ES-I3 (cell line): ENCODE results near the gene RAPGEF5.

ENCODE experiments used
- H3K36me3 ChIP-seq: 2 replicates; pipeline ENCODE4 v1.6.1; 2013; ENCODE audit warnings: mild to moderate bottlenecking, low read length, control low read depth, moderate library complexity; ENCODE audit not compliant: insufficient read depth
- H3K4me1 ChIP-seq: 2 replicates; pipeline ENCODE4 v1.6.1; 2013; ENCODE audit warnings: mild to moderate bottlenecking, control low read depth, low read length; ENCODE audit not compliant: insufficient read depth
- H3K9ac ChIP-seq: 2 replicates; pipeline ENCODE4 v1.6.1; 2013; ENCODE audit warnings: low read depth, mild to moderate bottlenecking, low read length, moderate library complexity
- H3K9me3 ChIP-seq: 2 replicates; pipeline ENCODE4 v1.6.1; 2013; ENCODE audit warnings: mild to moderate bottlenecking, low read length, moderate library complexity; ENCODE audit not compliant: control insufficient read depth, insufficient read depth

RAPGEF5 gene

DNA sequence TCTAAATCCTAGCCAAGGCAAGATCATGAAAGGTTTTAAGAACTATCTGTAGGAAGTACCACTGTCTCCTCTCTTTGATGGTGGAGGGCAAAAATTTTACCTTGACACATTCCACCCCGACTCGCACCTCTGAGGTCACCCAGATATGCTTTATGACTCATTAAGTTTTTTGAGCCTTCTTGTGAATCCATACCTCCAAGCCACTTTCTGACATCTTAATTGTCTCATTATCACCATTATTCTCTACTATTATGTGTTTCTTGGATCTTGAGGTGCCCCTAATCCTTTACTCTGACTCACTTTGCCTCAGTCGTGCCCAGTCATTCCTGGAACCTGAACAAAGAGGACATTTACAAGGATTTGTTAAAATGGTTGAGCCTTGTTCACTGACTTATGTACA is 146.6 kb downstream of the RAPGEF5 start:
- H3K9me3 ChIP-seq = no peaks in the 10 kb centered on the region
- H3K9ac ChIP-seq = no peak overlapping the region
- no peaks in the 10 kb centered on the region for H3K36me3 ChIP-seq
- no peaks in the 10 kb centered on the region; the same call in 1 of the 2 replicates for H3K4me1 ChIP-seq

DNA sequence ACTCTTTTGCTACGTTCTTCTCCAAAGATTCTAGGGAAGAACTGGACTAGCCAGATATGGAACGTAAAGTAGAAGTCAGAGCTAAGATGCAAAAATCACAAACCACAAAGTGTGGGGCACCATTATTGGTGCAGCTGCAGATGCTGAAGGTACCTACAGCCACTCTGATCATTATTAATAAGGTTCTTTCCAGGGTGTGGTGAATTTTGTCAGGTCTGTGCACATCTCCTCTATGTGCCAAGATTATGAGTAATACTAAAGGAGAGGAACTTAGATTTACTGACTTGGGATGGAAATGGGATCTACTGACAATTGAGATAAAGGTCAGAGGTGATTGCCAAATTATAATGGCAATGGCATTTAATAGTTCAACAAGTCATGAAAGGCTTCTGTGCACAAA is 148.2 kb downstream of the RAPGEF5 start:
- Histone ChIP-seq H3K9me3 (no peaks in the 10 kb centered on the region), H3K36me3 (no peaks in the 10 kb centered on the region), H3K4me1 (no peaks in the 10 kb centered on the region), H3K9ac (no peak overlapping the region)

DNA sequence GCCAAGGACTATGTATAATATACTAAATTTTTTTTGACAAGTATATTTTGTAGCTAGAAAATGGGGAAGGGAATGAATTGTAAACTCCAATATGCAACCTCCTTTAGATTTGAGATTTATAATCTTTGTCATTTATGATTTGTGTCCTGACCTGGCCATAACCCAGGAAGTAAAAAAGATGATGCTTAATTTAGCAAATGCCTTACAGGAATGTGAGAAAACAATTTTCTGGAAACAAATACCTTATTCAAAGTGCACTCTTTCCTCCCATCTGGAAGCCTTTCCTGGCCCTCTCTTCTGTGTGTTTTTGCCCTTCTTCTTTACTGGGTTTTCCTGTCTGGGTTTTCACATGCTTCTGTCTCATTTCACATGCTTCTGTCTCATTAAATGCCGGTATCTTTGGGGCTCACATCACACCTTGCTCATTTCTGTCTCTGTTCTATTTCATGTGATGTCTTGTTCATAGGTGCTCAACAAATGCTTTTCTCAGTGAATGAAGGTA is 149.2 kb downstream of the RAPGEF5 start:
- H3K9ac ChIP-seq = no peak overlapping the region
- H3K9me3 ChIP-seq = no peaks in the 10 kb centered on the region
- H3K36me3 ChIP-seq = no peaks in the 10 kb centered on the region
- no peaks in the 10 kb centered on the region for H3K4me1 ChIP-seq

DNA sequence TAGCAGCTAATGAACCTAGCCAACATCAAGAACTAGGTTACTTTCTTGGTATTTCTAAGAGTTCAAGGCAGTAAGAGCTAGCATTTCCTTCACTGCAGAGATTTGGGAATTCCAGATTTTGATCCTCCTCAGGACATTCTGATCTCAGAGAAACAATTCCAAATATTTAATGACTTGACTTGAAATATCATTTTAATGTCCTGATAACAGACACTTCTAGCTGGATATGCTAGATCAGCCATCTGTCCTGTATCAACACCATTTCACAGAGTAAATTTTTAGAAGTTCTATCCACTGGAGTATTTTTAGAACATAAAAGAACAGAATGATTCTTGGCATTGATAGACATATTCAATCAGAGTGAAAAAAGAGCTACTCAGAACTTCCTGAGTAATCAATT is 151.3 kb downstream of the RAPGEF5 start:
- no peaks in the 10 kb centered on the region for H3K4me1 ChIP-seq
- no peak overlapping the region for H3K9ac ChIP-seq
- H3K9me3 ChIP-seq = no peaks in the 10 kb centered on the region
- H3K36me3 ChIP-seq = no peaks in the 10 kb centered on the region

DNA sequence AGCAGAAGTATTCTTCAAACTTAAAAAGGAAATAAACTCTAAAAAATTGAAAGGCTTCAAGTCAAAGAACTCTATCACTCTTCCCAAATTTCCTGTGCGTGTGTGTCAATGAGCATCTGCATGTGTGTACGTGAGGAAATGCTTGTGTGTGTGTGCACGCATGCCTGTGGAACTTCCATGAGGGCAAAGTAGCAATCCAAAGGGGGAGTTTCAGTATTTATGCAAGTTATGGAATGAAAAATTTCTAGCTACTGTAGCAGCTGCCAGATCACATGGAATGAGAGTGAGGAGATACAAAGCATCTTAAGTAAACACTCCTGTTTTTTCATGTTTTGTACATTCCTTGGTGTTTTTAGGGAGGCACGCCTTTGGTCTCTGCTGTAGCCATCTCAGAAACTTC is 152.6 kb downstream of the RAPGEF5 start:
- Histone ChIP-seq H3K4me1 (no peaks in the 10 kb centered on the region), H3K36me3 (no peaks in the 10 kb centered on the region), H3K9ac (no peak overlapping the region), H3K9me3 (no peaks in the 10 kb centered on the region)

DNA sequence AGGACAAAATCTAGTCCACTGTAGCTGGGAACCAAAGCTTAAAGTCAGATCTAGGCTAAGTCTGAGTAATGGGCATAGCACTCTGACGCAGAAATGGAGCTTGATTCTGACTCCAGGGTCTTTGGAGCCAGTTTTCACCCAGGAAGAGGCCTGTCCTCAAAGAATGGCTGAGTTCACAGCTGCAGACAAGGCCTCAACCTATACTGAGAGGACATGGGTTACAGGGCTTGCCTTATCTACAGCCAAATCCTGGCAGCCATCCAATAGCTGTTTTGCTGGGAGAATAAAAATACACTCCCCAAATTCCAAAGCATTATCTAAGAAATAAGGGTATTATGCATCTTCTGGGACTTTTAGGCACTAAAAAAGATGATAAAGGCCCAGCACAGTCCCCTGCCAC is 154.8 kb downstream of the RAPGEF5 start:
- H3K4me1 ChIP-seq = no peaks in the 10 kb centered on the region; the same call in 1 of the 2 replicates

DNA sequence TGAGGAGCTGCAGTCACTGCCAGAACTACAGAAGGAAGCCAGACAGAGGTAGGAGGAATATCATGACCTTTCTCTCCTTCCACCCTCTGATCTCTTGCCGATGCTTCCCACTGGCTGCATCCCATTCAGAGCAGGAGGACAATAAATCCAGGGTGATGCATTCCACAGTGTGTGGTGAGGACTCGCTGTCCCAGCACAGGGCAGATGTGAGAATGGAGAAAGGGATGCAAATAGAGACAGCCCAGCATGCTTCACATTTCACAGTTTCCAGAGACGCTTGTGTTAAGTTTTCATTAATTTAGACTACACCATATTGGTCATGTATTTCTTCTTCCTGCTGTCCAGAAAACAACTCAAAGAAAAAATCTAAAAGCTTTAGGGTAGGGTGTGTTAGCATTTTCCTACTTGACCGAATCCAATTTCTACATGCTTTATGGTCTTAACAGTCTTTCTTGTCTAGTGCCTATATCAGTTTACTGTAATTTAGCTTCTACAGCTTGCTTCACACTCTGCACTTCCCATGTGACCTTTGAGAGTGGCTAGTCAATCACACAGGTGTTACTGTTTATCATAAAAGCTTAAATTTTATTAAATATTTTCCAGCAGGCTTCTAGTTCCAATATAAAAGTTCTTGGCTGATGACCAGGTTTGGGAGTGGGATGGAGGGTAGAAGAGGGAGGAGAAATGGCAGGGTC is 155.6 kb downstream of the RAPGEF5 start:
- Histone ChIP-seq H3K9me3 (no peaks in the 10 kb centered on the region), H3K36me3 (no peaks in the 10 kb centered on the region), H3K9ac (no peak overlapping the region), H3K4me1 (no peaks in the 10 kb centered on the region; the same call in 1 of the 2 replicates)

More for the DNA sequence above, 154.8 kb downstream of the RAPGEF5 start:
- no peak overlapping the region for H3K9ac ChIP-seq
- no peaks in the 10 kb centered on the region for H3K36me3 ChIP-seq
- H3K9me3 ChIP-seq = no peaks in the 10 kb centered on the region

DNA sequence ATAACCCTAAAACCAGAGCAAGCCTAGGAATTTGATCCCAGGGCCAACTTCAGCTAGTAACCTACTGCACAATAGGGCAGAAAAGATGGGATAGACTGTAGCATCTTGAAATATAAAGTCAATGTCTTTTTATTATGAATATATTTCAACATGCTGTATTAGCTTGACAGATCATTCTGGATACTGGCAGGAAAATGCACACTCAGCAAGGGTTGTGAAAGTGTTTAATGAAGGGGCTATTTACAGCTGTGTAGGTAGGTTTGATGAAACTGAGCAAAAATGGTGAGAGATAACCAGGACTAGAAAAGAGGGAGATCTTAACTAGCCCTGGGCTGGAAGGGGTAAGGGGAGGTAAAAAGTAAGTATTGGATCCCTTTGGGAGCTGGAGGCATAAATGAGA is 156.2 kb downstream of the RAPGEF5 start:
- Histone ChIP-seq H3K9ac (no peak overlapping the region), H3K9me3 (no peaks in the 10 kb centered on the region), H3K4me1 (no peaks in the 10 kb centered on the region; the same call in 1 of the 2 replicates), H3K36me3 (no peaks in the 10 kb centered on the region)

DNA sequence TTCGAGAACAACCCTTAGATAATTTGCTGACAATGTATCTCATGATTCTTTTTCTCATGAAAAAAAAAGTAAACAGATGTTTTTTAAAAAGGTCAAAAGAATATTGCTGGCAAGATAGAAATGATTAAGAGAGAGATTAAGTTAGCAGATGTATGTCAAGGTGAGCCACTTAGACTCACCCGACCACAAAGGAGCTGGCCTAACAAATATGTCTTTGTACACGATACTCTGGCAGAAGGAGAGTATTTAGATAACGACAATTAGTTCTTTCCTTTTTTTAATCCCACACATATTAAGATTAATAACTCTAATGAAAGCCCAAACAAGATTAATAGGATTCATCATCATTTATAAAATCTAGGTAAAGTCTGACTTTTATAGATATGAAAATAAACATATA is 156.7 kb downstream of the RAPGEF5 start:
- no peaks in the 10 kb centered on the region for H3K36me3 ChIP-seq
- peaks cover 3% of the 10 kb centered on the region for H3K4me1 ChIP-seq
- H3K9ac ChIP-seq = no peak overlapping the region
- no peaks in the 10 kb centered on the region for H3K9me3 ChIP-seq

DNA sequence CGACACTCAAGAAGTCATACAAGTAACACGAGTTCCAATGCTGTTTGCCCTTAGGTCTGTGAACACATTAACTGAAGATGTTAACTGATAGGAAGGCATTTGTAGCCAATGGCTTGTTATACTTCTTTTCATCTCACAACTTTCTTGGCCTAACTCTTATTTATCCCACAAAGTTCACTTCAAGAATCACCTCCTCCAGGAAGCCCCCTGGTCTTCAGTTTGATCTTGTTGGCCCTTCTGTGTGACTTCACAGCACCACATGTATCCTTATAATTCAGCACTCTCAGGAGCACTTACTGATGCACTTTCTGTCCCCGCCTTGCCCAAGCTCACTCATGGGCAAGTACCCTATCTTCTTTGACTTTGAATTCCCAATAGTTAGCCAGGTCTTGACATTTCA is 159.6 kb downstream of the RAPGEF5 start:
- Histone ChIP-seq H3K36me3 (no peaks in the 10 kb centered on the region), H3K4me1 (peaks cover 17% of the 10 kb centered on the region), H3K9ac (no peak overlapping the region), H3K9me3 (no peaks in the 10 kb centered on the region)

DNA sequence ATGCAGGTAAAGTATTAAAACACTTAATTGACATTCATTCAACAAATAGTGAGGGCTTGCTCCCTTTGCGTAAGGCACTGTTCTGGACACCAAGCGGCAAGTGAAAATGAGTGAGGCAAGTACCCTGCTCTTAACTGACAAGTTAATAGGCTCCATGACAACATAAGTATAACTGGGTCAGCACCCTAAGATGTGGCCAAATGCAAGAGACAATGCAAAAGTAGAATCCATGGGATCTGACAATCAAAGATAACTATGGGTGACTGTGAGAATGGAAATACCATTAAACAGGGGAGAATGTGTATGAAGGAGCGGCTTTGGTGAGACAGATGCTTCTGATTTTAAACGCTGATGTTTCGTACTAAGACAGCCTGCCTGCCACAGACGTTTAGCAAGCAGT is 160.5 kb downstream of the RAPGEF5 start:
- H3K36me3 ChIP-seq = no peaks in the 10 kb centered on the region
- H3K4me1 ChIP-seq = peaks cover 20% of the 10 kb centered on the region
- no peak overlapping the region for H3K9ac ChIP-seq
- H3K9me3 ChIP-seq = no peaks in the 10 kb centered on the region

DNA sequence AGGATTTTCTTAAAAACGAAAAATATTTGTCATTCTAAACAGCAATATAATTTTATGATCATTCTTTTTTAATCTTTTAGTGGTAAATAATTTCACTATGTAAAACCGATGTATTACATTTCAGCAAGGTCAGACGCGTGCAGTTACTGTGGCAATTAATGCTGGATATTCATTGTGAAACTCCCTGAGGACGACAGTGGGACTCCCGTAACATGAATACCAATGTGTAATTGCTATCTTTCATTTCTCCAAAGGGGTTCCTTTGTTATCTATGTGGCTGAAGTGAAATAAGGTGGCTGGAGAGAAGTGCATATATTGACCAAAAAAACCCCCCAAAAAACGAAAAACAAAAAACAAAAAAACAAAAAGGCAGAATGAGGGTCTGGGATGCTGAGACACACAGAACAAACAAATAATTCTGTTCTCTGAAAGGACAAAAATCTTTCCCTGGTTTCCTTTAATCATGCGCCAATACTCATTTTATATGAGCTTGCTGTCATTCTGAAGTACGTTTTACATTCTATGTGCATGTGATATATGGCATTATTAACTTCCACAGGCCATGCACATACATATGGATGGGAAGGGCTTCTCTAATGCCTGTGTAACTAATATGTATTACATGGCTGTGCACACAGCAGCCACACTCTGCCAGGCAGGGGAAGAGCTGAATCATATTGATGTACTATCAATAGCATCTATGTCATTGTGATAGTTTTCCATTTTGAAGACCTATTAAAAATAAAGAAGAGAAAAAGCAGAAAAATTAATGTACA is 161.4 kb downstream of the RAPGEF5 start:
- Histone ChIP-seq H3K4me1 (peaks cover 20% of the 10 kb centered on the region), H3K36me3 (no peaks in the 10 kb centered on the region)

DNA sequence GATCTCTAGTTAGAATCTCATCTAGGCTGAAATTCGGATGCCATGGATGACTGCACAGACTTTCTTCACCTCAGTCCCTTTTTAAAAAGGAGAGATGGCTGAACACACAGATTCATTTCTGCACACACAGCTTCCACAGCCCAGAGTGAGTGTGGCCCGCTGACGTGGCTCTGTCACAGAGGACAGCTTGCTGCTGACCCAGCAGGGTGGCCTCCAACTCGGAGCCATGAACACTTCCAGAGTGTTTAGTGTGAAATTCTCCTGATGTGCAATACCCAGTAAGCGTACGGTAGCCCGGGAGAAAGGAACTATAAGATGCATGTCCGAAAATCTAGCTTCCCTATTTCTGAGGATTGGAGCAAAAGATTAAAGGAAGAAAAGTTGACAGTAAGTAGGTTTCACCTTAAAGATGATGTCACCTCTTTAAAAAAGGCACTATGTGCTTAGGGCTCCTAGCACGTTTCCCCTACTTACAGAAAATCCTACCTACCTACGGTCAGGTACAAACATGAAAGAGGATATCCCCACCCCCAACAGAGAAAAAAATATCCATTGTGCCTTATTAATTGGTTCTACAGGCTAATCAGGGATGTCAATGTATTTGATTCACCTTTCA is 162.2 kb downstream of the RAPGEF5 start:
- Histone ChIP-seq H3K4me1 (peaks cover 22% of the 10 kb centered on the region), H3K9ac (no peak overlapping the region), H3K9me3 (no peaks in the 10 kb centered on the region), H3K36me3 (no peaks in the 10 kb centered on the region)

More for the DNA sequence above, 161.4 kb downstream of the RAPGEF5 start:
- H3K9me3 ChIP-seq = no peaks in the 10 kb centered on the region
- no peak overlapping the region for H3K9ac ChIP-seq

DNA sequence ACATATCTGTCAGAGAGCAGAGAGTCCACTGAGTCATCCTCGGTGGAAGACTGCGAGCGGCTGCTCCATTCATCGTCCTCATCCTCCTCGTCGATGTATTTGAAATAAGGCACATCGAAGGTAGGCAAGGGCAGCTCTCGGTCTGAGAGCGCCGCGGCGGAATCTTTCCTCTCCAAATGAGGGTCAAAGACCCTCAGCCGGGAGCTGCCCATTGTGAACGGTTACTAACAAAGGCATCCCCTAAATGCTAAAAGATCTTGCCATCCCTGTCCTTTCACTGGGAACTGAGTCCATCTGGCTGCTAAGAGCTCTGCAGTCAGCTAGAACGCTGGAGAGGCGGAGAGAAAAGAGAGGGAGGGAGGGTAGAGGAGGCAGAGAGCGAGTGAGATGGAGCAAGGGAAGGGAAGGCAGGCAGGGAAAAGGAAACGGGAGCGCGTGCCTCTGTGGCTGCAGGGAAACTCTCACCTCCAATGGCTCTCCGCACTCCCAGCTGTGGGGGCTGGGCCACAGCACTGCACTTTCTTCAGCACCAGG is 163.4 kb downstream of the RAPGEF5 start:
- Histone ChIP-seq H3K36me3 (no peaks in the 10 kb centered on the region), H3K4me1 (peaks cover 30% of the 10 kb centered on the region), H3K9ac (peak overlapping the region; percentile 46; the same call in 1 of the 2 replicates), H3K9me3 (no peaks in the 10 kb centered on the region)
